IPS DF 4.7 (cell line): ENCODE measurements around the gene KCNH8.

Source experiments
- DNase-seq: peaks from one replicate; pipeline ENCODE4 v3.0.0-alpha.2; 2013; ENCODE audit warnings: low spot score; ENCODE audit errors: extremely low read depth

KCNH8 gene

DNA sequence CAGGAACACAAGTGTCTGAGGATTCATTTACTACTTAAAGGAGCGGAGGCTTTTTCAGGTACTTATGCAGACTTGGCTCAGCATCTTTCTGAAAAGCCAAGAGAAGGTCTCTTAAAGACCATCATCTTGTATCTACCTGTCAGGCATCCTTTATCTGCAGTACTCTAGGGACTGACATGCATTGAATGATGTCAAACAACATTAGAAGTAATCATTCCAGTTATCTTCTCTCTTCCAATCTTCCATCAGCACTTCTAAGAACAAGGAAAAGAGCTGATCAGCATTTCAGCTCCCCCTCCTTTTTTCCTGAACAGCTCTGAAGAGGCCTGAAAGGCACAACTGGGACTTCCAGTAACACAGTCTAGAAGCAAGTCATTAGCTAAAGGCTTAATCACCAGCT is 214.8 kb downstream of the KCNH8 start:
- no peak for DNase-seq

DNA sequence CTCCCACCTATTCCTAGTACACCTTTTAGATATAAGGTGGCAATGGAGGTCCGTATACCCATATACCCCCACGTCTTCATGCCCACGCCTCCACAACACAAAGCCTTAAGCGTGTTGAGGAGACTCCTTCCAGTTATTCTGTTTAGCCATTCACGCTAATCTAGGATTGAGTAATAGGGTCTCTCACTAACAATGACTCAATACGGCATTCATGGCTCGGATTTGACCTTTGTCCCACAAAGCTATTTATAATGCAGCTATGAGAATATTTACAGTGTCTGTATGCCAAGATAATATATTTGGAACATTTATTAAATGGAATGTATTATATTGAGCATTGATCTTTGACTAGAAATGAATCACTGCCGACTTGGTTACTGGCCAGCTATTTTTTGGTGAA is 215.8 kb downstream of the KCNH8 start:
- DNase-seq: no peak

DNA sequence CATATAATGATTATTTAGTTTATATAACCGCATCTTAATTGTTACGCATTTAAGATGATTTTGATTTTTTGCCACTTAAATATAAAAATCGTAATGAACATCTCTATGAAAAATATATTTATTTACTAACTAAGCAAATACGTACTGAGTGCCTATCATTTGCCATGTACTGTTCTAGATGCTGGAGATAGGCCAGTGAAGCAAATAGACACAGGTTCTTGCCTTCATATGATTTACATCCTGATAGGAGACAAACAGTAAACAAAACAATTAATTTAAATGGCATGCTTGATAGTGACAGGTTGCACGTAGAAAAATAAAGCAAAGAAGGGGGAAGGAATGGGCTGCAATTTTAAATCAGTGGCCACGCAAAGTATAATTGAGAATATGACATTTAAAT is 217.2 kb downstream of the KCNH8 start:
- no peak for DNase-seq

DNA sequence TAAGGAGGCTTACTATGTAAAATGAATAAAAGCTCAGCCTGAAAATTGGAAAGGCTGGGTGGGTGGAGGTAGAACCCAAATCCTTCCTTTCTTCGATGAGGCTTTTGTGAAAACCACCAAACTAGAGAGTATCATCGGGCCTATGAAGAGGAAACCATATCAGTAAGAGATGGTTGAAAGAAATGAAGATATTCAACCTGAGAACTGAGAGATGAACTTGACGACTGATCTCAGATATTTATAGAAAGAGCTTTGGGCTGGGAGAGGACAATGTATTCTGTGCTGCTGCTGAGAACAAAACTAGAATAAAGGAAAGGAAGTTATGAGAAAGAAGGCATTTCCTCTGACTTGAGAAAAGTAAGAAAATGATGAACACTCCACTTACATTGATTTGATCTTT is 236.6 kb downstream of the KCNH8 start:
- no peak for DNase-seq

DNA sequence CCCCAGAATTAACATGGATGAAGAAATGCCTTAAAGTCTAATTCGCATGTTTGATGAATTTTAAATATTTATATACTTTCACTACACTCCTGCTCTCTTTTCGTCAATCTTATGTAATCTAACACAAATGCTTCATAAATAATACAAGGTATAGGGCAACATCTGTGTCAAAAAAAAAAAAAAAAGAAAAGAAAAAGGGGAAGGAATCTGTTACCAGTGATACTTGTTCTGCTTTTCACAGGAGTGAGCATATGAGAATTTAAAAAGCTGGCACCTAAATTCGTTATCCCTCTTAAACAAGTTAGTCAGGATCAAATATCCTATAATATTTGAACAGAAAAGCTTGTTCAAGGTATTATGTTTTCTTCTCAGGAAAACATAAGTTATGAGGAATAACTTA is 243.8 kb downstream of the KCNH8 start:
- no peak for DNase-seq

DNA sequence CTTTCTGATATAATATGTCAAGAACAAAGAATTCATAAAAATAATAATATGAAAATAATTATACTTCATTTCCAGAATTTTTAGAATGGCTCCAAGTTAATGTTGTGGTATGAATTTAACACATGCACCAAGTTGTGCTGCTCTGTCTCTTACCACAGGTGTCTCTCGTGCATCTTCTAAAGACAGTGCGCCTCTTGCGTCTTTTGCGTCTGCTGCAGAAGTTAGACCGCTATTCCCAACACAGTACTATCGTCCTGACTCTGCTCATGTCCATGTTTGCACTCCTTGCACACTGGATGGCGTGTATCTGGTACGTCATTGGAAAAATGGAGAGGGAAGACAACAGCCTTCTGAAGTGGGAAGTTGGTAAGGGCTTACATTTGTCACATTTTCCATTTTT is 246.6 kb downstream of the KCNH8 start:
- DNase-seq: no peak

DNA sequence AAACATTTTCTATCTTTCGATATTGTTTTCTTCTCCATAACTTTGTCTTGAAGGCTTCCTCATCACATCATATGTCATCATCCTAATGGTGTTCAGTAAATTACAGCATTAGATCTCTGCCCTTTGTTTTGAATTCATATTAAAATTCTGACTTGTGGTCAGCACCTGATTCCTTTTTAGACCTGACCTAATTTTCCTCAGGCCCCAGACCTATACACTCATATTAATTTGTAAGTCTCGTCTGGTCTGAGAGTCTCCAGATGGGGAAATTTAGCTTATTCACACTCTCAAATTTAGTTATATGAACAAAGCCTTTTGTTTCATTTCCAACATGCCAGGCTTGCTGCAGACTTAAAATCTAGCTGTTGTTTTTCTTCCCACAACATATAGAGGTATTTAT is 248.4 kb downstream of the KCNH8 start:
- DNase-seq: no peak

DNA sequence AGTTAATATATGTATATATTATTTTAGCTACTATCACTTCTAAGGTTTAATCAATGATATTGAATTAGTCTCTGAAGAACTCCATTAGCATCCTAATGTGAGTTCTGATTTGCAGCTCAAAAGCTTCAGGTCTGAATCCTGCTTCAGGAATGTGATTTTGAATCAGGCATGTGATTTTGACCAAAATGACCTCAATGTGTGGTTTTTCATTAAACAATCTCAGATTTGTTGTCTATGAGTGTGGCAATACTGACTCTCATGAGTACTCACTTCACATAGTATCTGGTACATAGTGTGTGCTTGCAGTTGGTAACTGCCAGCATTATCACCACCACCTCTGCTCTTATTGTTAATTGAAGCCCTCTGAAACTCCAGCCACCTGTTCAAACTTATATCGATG is 251.0 kb downstream of the KCNH8 start:
- no peak for DNase-seq

DNA sequence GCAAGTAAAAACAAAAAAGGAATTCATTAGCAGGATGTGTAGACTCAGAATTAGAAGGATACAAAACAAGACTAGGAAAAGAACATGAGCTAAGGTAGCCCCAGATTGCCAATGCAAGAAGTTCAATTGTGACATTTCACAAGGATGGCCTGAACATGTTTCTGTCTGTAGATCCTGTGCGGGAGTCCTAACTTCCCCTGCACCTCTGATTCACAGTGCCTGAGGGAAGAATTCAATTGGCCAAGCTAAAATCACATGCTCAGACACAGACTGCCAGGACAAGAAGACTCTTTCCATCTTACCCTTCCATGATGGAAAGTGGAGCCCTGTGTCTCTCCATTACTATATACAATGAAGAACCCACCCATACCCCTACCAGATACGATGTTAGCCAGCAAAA is 251.5 kb downstream of the KCNH8 start:
- DNase-seq: no peak

DNA sequence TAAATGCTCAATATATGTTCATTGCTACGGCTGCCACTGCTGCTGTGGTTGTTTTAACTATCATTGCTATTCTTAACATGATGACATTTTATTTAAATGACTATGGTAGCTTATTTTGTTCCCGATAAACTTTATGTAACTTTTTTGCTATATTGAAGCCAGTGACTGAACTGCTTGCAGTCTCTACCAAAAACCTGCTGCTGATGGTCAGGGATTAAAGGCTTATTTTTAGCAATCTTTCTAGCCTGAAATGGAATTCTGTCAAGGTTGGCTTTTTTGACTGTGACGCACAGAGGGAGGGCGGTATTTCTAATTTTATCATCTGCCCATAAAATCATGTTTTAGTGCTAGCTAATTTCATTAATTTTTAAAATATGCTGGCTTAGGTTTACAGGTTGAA is 271.8 kb downstream of the KCNH8 start:
- no peak for DNase-seq

DNA sequence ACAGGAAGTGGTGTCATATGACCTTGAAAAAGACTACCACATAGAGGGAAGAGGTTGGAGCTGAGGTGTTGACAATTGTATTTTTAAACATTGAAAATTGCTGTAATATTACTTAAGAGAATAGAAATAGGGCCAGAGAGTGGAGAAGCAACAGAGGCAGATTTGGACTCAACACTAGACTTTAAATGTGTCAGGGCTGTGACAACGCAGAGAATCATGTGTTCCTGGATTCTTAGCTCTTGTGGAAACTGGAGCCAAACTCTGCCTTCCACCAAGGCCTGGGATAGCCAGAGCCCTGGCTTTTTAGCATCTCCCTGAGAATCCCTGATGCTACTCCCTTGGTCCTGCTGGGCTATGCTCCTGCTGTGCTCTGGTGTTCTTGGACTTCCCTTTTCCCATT is 277.5 kb downstream of the KCNH8 start:
- no peak for DNase-seq

DNA sequence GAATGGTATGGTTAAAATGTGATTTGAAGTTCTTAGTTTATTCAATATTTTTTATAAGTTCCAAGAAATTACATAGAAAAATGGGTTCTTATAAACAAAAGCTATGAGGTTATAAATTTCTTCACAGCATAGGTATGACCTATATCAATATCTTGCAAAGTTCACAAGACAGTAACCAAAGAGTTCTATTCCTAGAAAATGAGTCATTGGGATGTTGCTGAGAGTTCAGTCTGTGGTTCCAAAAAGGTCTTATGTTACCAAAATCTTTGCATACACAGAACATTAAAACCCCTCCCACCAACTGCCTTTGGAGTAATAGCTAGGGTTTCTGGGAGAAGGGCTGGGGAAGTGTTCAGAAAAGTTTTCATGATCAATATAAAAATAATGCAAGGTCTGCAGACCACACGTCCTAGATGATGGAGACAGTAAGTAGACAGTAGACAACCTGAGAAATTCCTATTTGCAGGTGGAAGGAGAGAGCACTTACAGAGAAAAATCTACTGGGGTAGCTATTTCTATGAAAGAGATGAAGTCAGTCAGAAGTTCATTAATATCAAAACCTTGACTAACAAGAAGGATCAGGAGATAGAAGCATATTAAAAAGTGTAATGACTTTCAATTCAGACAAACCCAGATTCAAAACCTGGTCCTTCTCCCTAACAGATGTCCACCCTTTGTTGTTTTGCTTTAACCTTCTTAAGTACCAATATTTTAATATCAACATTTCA is 279.3 kb downstream of the KCNH8 start:
- DNase-seq: no peak

DNA sequence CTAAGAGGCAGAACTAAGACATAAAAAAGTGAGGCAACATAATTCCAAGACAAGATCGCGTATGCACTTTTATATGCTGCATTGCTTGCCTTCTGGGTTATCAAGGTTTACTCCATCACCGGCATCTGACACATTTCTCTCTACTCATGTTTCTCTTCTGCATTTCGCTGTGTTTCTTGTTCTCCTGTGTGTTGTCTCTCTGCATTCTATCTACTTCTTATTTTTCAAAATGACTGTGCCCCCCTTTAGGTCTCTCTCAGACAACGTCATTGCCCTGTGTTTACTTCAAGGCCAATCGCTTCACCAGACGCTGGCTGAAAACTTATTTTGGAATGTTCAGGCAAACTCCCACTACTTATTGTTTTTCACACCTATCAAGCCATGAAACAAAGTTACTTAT is 280.4 kb downstream of the KCNH8 start:
- DNase-seq: no peak

DNA sequence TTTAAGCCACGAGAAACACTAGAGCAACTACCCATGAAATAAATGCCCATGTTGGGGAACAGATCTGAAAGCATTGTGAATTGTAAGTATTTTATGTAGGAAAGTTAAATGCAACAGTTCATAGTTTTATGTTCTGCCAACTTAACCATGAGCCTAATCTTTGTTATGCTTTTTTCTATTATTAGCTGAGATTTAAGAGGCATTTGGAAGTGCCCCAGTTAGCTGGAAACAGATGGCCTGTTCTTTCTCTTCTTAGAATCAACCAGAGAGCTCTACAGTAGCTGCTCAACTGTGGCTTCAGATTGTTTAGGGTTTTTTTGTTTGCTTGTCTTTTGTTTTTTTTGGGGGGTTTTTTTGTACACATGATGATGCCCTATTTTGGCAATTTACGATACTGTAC is 284.4 kb downstream of the KCNH8 start:
- DNase-seq: no peak

DNA sequence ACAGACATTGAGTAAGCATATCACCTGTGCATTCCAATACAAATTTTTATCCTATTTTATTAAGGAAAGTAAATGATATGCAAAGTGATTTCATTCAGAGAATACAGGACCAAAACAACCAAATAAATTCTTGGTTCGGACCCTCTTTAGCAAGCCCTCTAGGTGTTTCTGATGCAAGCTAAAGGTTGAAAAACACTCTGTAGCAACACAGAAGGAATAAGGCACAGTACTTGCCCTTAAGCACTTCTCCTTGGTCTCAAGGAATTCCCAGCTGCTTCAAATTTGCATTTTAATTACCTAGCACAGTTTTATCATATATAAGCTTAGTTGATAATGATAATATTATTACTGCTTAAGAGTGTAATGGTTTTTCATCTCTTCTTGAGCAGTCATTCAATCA is 288.4 kb downstream of the KCNH8 start:
- no peak for DNase-seq

DNA sequence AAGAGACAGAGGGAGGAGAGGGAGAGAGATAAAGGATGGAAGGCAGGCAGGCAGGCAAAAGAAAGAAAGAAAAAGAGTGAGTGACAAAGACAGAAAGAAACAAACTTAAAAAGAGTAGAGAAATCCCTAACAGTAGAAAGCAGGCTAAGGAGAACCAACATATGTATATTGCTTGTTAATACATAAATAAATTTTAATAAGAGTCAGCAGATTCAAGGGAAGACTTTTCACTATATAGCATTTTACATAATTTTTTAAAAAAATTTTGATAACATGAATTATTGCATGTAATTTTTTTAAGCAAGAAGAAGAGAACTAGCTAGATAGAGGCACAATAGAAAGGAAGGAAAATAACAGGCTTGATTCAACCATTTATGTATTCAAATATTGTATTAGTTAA is 291.6 kb downstream of the KCNH8 start:
- DNase-seq: no peak

DNA sequence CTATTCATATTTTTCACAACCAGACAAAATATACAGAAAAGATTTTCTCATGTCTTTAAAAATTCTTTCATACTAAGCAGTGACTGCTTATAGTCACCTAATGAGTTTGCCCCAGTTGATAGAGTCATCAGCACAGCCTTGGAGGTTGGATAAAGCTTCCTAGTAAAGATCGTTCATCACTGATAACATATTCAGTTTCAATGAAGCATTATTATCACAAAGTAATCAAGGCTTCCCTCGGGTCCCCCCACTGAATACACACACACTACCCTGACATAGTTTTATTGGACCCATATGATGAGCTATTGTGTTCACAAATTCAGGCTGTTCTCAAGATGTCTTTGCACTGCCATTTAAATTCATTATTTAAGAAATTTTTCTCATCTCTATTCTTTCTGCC is 297.8 kb downstream of the KCNH8 start:
- no peak for DNase-seq

DNA sequence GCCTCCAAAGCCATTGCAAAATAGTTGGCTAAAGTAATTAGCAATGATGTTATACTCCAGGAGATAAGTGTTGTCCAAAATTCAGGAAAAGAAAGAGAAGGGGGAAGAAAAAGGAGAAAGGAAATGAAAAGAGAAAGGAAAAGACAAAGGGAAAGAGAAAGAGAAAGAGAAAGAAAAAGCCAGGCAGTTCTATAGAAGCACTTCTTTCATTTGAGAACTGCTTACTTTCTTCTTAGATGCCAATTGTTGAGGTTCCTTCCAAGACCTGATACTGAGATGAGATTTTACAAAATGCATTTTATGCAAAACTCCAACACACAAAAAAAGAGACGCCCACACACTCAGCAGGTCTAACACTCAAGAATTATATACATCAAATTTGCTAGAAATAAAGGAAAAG is 298.4 kb downstream of the KCNH8 start:
- no peak for DNase-seq

DNA sequence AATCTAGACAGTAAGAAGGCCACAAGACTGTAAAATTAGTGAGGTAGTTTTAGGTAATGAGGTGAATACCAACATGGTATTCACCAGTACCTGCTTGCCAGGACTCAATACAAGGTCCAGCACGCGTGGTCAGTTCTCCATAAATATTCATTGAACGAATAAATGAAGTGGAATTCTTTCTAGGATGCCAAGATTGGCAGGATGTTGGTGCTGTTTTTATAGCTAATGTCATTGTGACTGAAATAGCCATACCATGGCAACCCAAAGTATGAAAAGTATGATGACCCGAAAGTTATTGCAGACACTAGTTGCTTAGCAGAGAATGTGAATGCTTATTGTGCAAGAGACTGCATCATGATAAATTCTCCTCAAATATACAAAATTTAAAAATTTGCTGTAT is 307.2 kb downstream of the KCNH8 start:
- DNase-seq: no peak

DNA sequence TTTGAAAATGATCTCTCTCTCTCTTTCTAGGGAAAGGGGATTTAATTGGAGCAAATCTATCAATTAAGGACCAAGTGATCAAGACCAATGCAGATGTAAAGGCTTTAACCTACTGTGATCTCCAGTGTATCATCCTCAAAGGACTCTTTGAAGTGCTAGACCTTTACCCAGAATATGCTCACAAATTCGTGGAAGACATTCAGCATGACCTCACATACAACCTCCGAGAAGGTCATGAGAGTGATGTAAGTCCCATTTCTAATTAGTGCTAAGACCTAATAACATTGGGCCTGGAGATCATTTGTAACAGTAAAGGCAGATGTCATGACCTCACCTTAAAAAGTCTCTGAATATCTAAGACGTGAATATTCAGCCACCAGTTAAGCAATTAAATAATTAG is 308.4 kb downstream of the KCNH8 start:
- no peak for DNase-seq

DNA sequence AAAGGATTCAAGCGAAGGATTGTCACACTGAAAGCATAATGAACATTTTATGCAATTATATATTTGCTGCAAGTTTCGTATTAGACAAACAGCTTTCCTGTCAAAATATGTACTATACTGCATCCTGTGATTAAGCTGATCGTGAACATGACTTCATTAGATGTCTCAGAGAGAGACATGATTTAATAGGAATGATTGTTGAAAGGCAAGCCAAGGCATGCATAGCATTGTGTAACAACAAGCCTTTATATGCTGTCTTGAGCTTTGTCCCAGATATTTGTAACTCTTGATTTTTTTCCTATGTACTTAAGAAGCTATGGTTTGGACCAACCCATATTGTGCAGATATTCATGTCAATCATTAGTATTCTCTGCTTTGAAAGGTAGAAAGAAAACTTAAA is 309.1 kb downstream of the KCNH8 start:
- DNase-seq: no peak

DNA sequence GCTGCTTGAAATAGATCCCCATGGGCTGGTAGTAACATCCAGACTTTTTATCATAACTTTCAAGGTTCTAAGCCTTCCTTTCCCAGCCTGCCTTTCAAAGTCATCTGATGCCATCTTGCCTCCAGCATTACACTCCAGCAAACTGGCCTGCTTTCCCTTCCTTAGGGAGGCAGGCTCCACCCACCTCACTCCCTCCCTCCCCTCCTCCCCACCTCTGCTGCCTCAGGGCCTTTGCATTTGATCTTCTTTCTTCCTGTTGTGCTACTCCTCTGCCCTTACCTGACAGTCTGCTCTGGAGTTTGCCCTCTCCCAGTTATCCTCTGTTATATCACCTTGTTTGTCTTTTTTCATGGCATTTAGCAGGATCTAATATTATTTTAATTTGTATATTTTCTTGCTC is 319.5 kb downstream of the KCNH8 start:
- DNase-seq: no peak

DNA sequence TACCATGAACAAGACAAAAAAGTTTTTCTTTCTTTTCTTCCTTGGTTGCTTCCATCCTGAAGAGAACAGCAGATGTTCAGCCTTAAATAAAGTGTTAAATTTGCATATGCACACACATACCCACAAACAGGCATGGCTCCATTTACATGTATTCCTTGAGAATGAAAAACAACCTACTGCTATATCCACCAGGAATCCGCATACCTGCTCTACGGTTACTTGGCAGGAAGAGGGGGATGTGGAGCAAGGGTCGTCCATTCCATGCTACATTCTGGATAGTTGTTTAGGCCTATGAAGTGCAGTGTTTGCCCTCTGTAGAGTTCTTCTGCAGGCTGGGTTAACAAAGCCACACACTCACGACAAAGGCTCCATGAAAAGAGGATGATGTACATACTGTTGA is 322.8 kb downstream of the KCNH8 start:
- DNase-seq: no peak

DNA sequence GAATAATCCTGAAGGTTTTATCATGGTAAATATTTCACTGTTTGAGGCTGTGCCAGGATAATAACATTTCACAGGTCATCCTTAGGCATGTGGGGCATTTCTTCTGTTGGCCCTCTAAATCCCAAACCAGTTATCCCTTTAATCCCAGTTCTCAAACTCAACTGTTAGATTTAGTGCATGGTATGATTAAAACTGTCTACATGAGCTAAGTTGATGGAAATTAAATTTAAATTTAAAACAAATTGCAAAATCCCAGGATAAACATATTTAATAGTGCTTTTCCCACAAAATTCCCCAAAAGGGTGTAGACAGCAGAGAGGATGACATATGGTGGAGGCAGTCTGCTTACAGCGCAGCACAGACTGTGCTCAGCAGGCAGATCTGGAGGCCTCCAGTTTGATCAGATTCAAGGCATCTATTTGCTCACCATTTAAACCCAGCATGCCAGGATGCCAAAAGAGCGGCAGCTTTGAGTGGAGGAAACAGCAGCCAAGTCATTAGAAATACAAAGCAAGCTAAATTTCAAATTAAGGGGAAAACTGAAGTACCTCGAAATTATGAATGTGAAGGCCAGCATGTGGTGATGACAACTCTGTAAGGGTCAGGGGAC is 325.8 kb downstream of the KCNH8 start:
- DNase-seq: no peak
